K562 (cell line): ENCODE data around the gene EMP2.

Experiments used
- CTCF ChIP-seq, 3 experiments: IDR thresholded peaks in 2 of 3; conservative IDR thresholded peaks in 1 of 3; 2 replicates each; pipeline ENCODE4 v1.5.1; 2011 to 2012; ENCODE audit warnings: low read length in 3 of 3, mild to moderate bottlenecking in 3 of 3, control low read depth in 2 of 3, improper control_type of control experiment in 1 of 3, inconsistent platforms in 1 of 3, low read depth in 1 of 3, mixed read lengths in 1 of 3, moderate library complexity in 1 of 3; ENCODE audit not compliant: insufficient read depth in 2 of 3
- POLR2AphosphoS5 ChIP-seq: IDR thresholded peaks from 2 replicates; pipeline ENCODE4 v1.6.1; 2011; ENCODE audit warnings: mild to moderate bottlenecking, low read depth, low read length, moderate library complexity; ENCODE audit not compliant: control insufficient read depth, insufficient read depth
- SRF ChIP-seq, 2 experiments: fragments of 250-450, 450-650 bp in 1 of 2; sonication (Bioruptor Pico) in 1 of 2; sonication (generic) in 1 of 2; formaldehyde crosslinking; IDR thresholded peaks; 2 replicates each; pipeline versions ENCODE4 v1.5.0 to v1.5.1; 2020 to 2022; ENCODE audit warnings: mild to moderate bottlenecking in 1 of 2, missing genetic modification reagents in 1 of 2
- ZNF354B ChIP-seq: fragments of 250-450 bp; sonication (Bioruptor Pico); IDR thresholded peaks from 2 replicates; pipeline ENCODE4 v1.4.0; 2020
- TF ChIP-seq, protein P1 (sequence below): fragments of 250-450 bp; sonication (Bioruptor Pico); IDR thresholded peaks from 2 replicates; pipeline ENCODE4 v1.4.0; 2020; ENCODE audit warnings: mild to moderate bottlenecking, moderate library complexity

DNA sequence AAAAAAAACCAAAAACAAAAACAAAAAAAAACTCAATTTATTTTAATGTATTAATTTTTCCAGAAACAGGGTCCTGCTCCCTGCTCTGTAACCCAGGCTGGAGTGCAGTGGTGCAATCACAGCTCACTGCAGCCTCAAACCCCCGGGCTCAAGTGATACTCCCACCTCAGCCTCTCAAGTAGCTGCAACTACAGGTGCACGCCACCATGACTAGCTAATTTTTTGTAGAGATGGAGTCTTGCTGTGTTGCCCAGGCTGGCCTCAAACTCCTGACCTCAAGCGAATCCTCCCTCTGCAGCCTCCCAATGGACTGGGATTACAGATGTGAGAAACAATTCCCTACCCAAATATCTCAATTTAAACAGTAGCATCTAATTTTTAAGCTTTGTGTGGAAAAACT, 25.2 kb upstream of the EMP2 start:
- TF ChIP-seq SRF (CRISPR knock-in tag; IDR thresholded peaks at IDR 0.05) (no peak), CTCF (IDR thresholded peaks at IDR 0.05 in 2 of 3, conservative IDR thresholded peaks at IDR 0.05 in 1 of 3; ENCODE audit: insufficient read depth in 2 of 3, low read depth in 1 of 3, low read length in 3 of 3) (no peak), ZNF354B (CRISPR knock-in tag) (no peak), POLR2AphosphoS5 (no peak)
- TF ChIP-seq, protein P1, sequence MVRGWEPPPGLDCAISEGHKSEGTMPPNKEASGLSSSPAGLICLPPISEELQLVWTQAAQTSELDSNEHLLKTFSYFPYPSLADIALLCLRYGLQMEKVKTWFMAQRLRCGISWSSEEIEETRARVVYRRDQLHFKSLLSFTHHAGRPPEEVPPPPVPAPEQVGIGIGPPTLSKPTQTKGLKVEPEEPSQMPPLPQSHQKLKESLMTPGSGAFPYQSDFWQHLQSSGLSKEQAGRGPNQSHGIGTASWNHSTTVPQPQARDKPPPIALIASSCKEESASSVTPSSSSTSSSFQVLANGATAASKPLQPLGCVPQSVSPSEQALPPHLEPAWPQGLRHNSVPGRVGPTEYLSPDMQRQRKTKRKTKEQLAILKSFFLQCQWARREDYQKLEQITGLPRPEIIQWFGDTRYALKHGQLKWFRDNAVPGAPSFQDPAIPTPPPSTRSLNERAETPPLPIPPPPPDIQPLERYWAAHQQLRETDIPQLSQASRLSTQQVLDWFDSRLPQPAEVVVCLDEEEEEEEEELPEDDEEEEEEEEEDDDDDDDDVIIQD (CRISPR knock-in tag): no peak
